ENCODE results near the gene EHMT1. TPM values are rescaled to one million over a fixed set of nuclear protein-coding genes. Genes with fewer than 3 reads are reported as not detected.

EHMT1 gene
- total and polyA plus RNA-seq, 2 experiments from 2014 or later, result 46.0 to 47.7 TPM

GRCh38 chr9:137642892-137643291 is 24.1 kb downstream of the EHMT1 start:
- no peaks in the 10 kb centered on the region for H3K4me1 ChIP-seq (ENCODE audit: insufficient read depth)
- H3K27me3 ChIP-seq, result no peaks in the 10 kb centered on the region
- TF ChIP-seq EZH2phosphoT487 (IDR thresholded peaks at IDR 0.05; ENCODE audit: low read depth, severe bottlenecking, unreplicated experiment) (no peak), CTCF (IDR thresholded peaks at IDR 0.05; ENCODE audit: poor library complexity) (no peak), EZH2 (IDR thresholded peaks at IDR 0.05; ENCODE audit: borderline replicate concordance) (no peak)
- no peak overlapping the region for H3K4me2 ChIP-seq
- 96% methylated on average over 5 of the region's 5 CpGs for WGBS (ENCODE audit: low lambda C conversion rate, missing lambda C conversion rate)
- no peaks in the 10 kb centered on the region for H3K9me3 ChIP-seq (ENCODE audit: low read depth)
- no peak overlapping the region for H2AFZ ChIP-seq
- H4K20me1 ChIP-seq (ENCODE audit: insufficient read depth, poor library complexity, severe bottlenecking), result peaks cover 80% of the 10 kb centered on the region
- no peaks in the 10 kb centered on the region for H3K36me3 ChIP-seq (replicated peaks; ENCODE audit: insufficient read depth, low read depth)
- H3K4me3 ChIP-seq, result no peak overlapping the region
- H3K9me2 ChIP-seq (replicated peaks; ENCODE audit: insufficient read depth), result no peaks in the 10 kb centered on the region
- no peak for DNase-seq (ENCODE audit: low spot score)
- no peak overlapping the region for H3K27ac ChIP-seq
- H3K79me2 ChIP-seq, result peaks cover 100% of the 10 kb centered on the region

- H2AFZ ChIP-seq, result no peak overlapping the region
- WGBS (ENCODE audit: low lambda C conversion rate, missing lambda C conversion rate), result 91% methylated on average over 14 of the region's 14 CpGs
- peaks cover 99% of the 10 kb centered on the region for H3K79me2 ChIP-seq
- no peak overlapping the region for H3K4me3 ChIP-seq
- no peaks in the 10 kb centered on the region for H3K9me2 ChIP-seq (replicated peaks; ENCODE audit: insufficient read depth)
- H3K36me3 ChIP-seq (replicated peaks; ENCODE audit: insufficient read depth, low read depth), result no peaks in the 10 kb centered on the region
- no peak for TF ChIP-seq EZH2 (IDR thresholded peaks at IDR 0.05; ENCODE audit: borderline replicate concordance)
- no peak for TF ChIP-seq EZH2phosphoT487 (IDR thresholded peaks at IDR 0.05; ENCODE audit: low read depth, severe bottlenecking, unreplicated experiment)
- no peak for TF ChIP-seq CTCF (IDR thresholded peaks at IDR 0.05; ENCODE audit: poor library complexity)
- H3K27ac ChIP-seq, result no peak overlapping the region
- H3K9me3 ChIP-seq (ENCODE audit: low read depth), result no peaks in the 10 kb centered on the region
- DNase-seq (ENCODE audit: low spot score), result no peak
- no peaks in the 10 kb centered on the region for H3K27me3 ChIP-seq
- no peaks in the 10 kb centered on the region for H3K4me1 ChIP-seq (ENCODE audit: insufficient read depth)
- H3K4me2 ChIP-seq, result no peak overlapping the region
- H4K20me1 ChIP-seq (ENCODE audit: insufficient read depth, poor library complexity, severe bottlenecking), result peaks cover 83% of the 10 kb centered on the region
Measured at GRCh38 chr9:137643921-137644320, 25.1 kb downstream of the EHMT1 start.

- no peaks in the 10 kb centered on the region for H3K9me3 ChIP-seq (ENCODE audit: low read depth)
- WGBS (ENCODE audit: low lambda C conversion rate, missing lambda C conversion rate), result 93% methylated on average over 5 of the region's 5 CpGs
- no peaks in the 10 kb centered on the region for H3K27me3 ChIP-seq
- H3K36me3 ChIP-seq (replicated peaks; ENCODE audit: insufficient read depth, low read depth), result no peaks in the 10 kb centered on the region
- no peak overlapping the region for H3K27ac ChIP-seq
- no peak overlapping the region for H3K4me2 ChIP-seq
- H4K20me1 ChIP-seq (ENCODE audit: insufficient read depth, poor library complexity, severe bottlenecking), result peaks cover 77% of the 10 kb centered on the region
- no peak for TF ChIP-seq EZH2phosphoT487 (IDR thresholded peaks at IDR 0.05; ENCODE audit: low read depth, severe bottlenecking, unreplicated experiment)
- no peak for TF ChIP-seq CTCF (IDR thresholded peaks at IDR 0.05; ENCODE audit: poor library complexity)
- TF ChIP-seq EZH2 (IDR thresholded peaks at IDR 0.05; ENCODE audit: borderline replicate concordance), result no peak
- H3K4me1 ChIP-seq (ENCODE audit: insufficient read depth), result no peaks in the 10 kb centered on the region
- H3K79me2 ChIP-seq, result peaks cover 99% of the 10 kb centered on the region
- H3K9me2 ChIP-seq (replicated peaks; ENCODE audit: insufficient read depth), result no peaks in the 10 kb centered on the region
- no peak for DNase-seq (ENCODE audit: low spot score)
- H2AFZ ChIP-seq, result no peak overlapping the region
- no peak overlapping the region for H3K4me3 ChIP-seq
Measured at GRCh38 chr9:137645211-137645610, 26.4 kb downstream of the EHMT1 start.

- Histone ChIP-seq H4K20me1 (ENCODE audit: insufficient read depth, poor library complexity, severe bottlenecking) (peaks cover 69% of the 10 kb centered on the region), H3K4me3 (no peak overlapping the region), H3K27me3 (no peaks in the 10 kb centered on the region), H3K4me1 (ENCODE audit: insufficient read depth) (no peaks in the 10 kb centered on the region), H2AFZ (no peak overlapping the region), H3K4me2 (no peak overlapping the region), H3K27ac (no peak overlapping the region), H3K79me2 (peaks cover 99% of the 10 kb centered on the region), H3K9me2 (replicated peaks; ENCODE audit: insufficient read depth) (no peaks in the 10 kb centered on the region), H3K36me3 (replicated peaks; ENCODE audit: insufficient read depth, low read depth) (no peaks in the 10 kb centered on the region), H3K9me3 (ENCODE audit: low read depth) (no peaks in the 10 kb centered on the region)
- WGBS (ENCODE audit: low lambda C conversion rate, missing lambda C conversion rate), result 96% methylated on average over 13 of the region's 13 CpGs
- TF ChIP-seq EZH2 (IDR thresholded peaks at IDR 0.05; ENCODE audit: borderline replicate concordance) (no peak), CTCF (IDR thresholded peaks at IDR 0.05; ENCODE audit: poor library complexity) (no peak), EZH2phosphoT487 (IDR thresholded peaks at IDR 0.05; ENCODE audit: low read depth, severe bottlenecking, unreplicated experiment) (no peak)
- DNase-seq (ENCODE audit: low spot score), result no peak
Measured at GRCh38 chr9:137646341-137646740, 27.5 kb downstream of the EHMT1 start.
